ENCODE measurements around the gene CFD.

DNA sequence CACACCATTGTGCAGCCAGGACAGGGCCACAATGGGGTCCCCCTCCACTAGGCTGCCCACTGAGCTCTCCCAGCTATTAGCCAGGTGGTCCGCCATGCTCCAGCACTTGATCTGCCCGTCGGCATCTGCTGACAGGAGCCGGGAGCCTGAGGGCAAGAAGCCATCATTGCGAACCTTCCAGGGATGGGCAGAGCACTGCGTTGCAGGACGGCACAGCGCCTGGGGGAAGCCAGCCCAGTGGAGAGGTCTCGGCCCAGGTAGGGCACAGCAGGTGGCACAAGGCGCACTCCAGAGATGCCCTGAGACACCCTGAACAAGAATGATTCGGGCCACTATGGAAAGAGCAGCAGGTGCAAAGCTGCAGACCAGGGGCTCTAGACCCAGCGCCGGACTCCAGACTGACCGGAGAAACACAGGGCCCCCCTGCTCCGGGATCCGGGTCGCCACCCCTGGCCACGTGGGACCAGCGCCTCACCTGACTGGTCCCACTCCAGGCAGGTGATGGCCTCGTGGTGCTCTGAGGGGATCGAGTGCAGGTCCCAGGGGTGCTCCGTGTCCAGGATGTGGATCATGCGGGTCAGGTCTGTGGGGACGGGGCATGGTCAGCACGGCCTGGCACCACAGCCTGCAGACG is 30.3 kb downstream of the CFD start:
- TF ChIP-seq, protein P1, sequence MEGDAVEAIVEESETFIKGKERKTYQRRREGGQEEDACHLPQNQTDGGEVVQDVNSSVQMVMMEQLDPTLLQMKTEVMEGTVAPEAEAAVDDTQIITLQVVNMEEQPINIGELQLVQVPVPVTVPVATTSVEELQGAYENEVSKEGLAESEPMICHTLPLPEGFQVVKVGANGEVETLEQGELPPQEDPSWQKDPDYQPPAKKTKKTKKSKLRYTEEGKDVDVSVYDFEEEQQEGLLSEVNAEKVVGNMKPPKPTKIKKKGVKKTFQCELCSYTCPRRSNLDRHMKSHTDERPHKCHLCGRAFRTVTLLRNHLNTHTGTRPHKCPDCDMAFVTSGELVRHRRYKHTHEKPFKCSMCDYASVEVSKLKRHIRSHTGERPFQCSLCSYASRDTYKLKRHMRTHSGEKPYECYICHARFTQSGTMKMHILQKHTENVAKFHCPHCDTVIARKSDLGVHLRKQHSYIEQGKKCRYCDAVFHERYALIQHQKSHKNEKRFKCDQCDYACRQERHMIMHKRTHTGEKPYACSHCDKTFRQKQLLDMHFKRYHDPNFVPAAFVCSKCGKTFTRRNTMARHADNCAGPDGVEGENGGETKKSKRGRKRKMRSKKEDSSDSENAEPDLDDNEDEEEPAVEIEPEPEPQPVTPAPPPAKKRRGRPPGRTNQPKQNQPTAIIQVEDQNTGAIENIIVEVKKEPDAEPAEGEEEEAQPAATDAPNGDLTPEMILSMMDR (IDR thresholded peaks at IDR 0.05; ENCODE audit: insufficient read depth, low read length), result no peak
- TF ChIP-seq REST (IDR thresholded peaks at IDR 0.05; ENCODE audit: insufficient replicate concordance, low read depth) (no peak), POLR2AphosphoS5 (IDR thresholded peaks at IDR 0.05; ENCODE audit: low read depth) (no peak), GABPA (IDR thresholded peaks at IDR 0.05; ENCODE audit: low read depth) (no peak), SPI1 (IDR thresholded peaks at IDR 0.05; ENCODE audit: borderline replicate concordance, low read depth) (no peak)
